GM23338 (cell line): ENCODE data around the gene SIDT2. TPM values are rescaled to one million over a fixed set of nuclear protein-coding genes. Genes with fewer than 3 reads are reported as not detected.

Source experiments
- ATAC-seq: fragments of 200-7000 bp; cut with Tn5 transposase; 3 replicates; pipeline ENCODE4 v1.9.1; 2020
- DNase-seq: peaks from one replicate; pipeline ENCODE4 v3.0.0-alpha.2; 2015; ENCODE audit warnings: low spot score
- H2AFZ ChIP-seq: fragments of 200-600 bp; sonication (generic); 2 replicates; pipeline ENCODE4 v1.8.0; 2016; ENCODE audit warnings: antibody characterized with exemption, mild to moderate bottlenecking, moderate library complexity
- H3F3A ChIP-seq: fragments of 200-600 bp; sonication (generic); replicated peaks from 2 replicates; pipeline ENCODE4 v1.8.0; 2017; ENCODE audit warnings: antibody characterized with exemption, mixed run types, low read depth
- H3K27ac ChIP-seq: fragments of 200-600 bp; sonication (generic); 2 replicates; pipeline ENCODE4 v1.6.1; 2016; ENCODE audit warnings: low read depth
- H3K27me3 ChIP-seq: fragments of 200-600 bp; sonication (generic); 2 replicates; pipeline ENCODE4 v1.8.0; 2016; ENCODE audit warnings: mild to moderate bottlenecking, mixed run types, moderate library complexity; ENCODE audit not compliant: insufficient read depth
- H3K36me3 ChIP-seq: fragments of 200-600 bp; sonication (generic); 2 replicates; pipeline ENCODE4 v1.8.0; 2016; ENCODE audit warnings: mild to moderate bottlenecking; ENCODE audit not compliant: insufficient read depth
- H3K4me1 ChIP-seq: fragments of 200-600 bp; sonication (generic); 2 replicates; pipeline ENCODE4 v1.8.0; 2016; ENCODE audit warnings: mild to moderate bottlenecking, moderate library complexity; ENCODE audit not compliant: insufficient read depth
- H3K4me2 ChIP-seq: fragments of 200-600 bp; sonication (generic); 2 replicates; pipeline ENCODE4 v1.7.1; 2017; ENCODE audit warnings: mixed run types
- H3K4me3 ChIP-seq: fragments of 200-600 bp; sonication (generic); 2 replicates; pipeline ENCODE4 v1.6.1; 2016; ENCODE audit warnings: mixed run types
- H3K79me2 ChIP-seq: fragments of 200-600 bp; sonication (generic); replicated peaks from 2 replicates; pipeline ENCODE4 v1.8.0; 2017; ENCODE audit warnings: mild to moderate bottlenecking; ENCODE audit not compliant: insufficient read depth
- H3K9me2 ChIP-seq: fragments of 200-600 bp; sonication (generic); 2 replicates; pipeline ENCODE4 v1.8.0; 2017; ENCODE audit not compliant: insufficient read depth
- H4K20me1 ChIP-seq: fragments of 200-600 bp; sonication (generic); replicated peaks from 2 replicates; pipeline ENCODE4 v1.8.0; 2017; ENCODE audit warnings: mild to moderate bottlenecking; ENCODE audit not compliant: insufficient read depth
- H3K27ac Mint-ChIP-seq: 2 replicates; pipeline ENCODE4 v1.8.0; 2020; ENCODE audit warnings: inconsistent platforms, mild to moderate bottlenecking, moderate library complexity, mixed read lengths
- H3K27me3 Mint-ChIP-seq: 3 replicates; pipeline ENCODE4 v1.8.0; 2022; ENCODE audit warnings: low read depth, mild to moderate bottlenecking, moderate library complexity, mixed read lengths, inconsistent platforms; ENCODE audit not compliant: insufficient read depth, poor library complexity
- H3K36me3 Mint-ChIP-seq: 3 replicates; pipeline ENCODE4 v1.8.0; 2021; ENCODE audit warnings: low read depth, mild to moderate bottlenecking, inconsistent platforms, moderate library complexity, mixed read lengths
- H3K4me1 Mint-ChIP-seq: 3 replicates; pipeline ENCODE4 v1.8.0; 2020; ENCODE audit warnings: mild to moderate bottlenecking, inconsistent platforms, mixed read lengths
- H3K4me3 Mint-ChIP-seq: 3 replicates; pipeline ENCODE4 v1.8.0; 2021; ENCODE audit warnings: moderate library complexity, mild to moderate bottlenecking, inconsistent platforms, mixed read lengths
- H3K9me3 Mint-ChIP-seq: 3 replicates; pipeline ENCODE4 v1.8.0; 2020; ENCODE audit warnings: moderate library complexity, mild to moderate bottlenecking, inconsistent platforms, mixed read lengths
- CREB1 ChIP-seq: fragments of 250-450 bp; sonication (Bioruptor Pico); IDR thresholded peaks from 2 replicates; pipeline ENCODE4 v1.5.0; 2020; ENCODE audit warnings: low read depth, mild to moderate bottlenecking, moderate library complexity
- CTCF ChIP-seq, 2 experiments: fragments of 200-600 bp in 1 of 2; sonication (generic) in 1 of 2; conservative IDR thresholded peaks; 2 replicates each; pipeline versions ENCODE4 v1.5.1 to v1.6.1; 2016 to 2017; ENCODE audit warnings: antibody characterized with exemption in 2 of 2, low read depth in 2 of 2, mild to moderate bottlenecking in 2 of 2, moderate library complexity in 1 of 2
- ETS1 ChIP-seq: IDR thresholded peaks from 2 replicates; pipeline ENCODE4 v1.6.1; 2016; ENCODE audit warnings: antibody characterized with exemption
- EZH2 ChIP-seq: fragments of 200-600 bp; sonication (generic); IDR thresholded peaks from one replicate; pipeline ENCODE4 v1.8.0; 2017; ENCODE audit warnings: antibody characterized with exemption, mild to moderate bottlenecking, low read depth; ENCODE audit not compliant: unreplicated experiment
- EZH2phosphoT487 ChIP-seq: fragments of 200-600 bp; sonication (generic); IDR thresholded peaks from one replicate; pipeline ENCODE4 v1.8.1; 2018; ENCODE audit warnings: antibody characterized with exemption; ENCODE audit not compliant: unreplicated experiment
- JUNB ChIP-seq: IDR thresholded peaks from one replicate; pipeline ENCODE4 v1.6.1; 2016; ENCODE audit warnings: antibody characterized with exemption; ENCODE audit not compliant: unreplicated experiment
- NANOG ChIP-seq: IDR thresholded peaks from 2 replicates; pipeline ENCODE4 v1.6.1; 2016; ENCODE audit warnings: antibody characterized with exemption, borderline replicate concordance
- POLR2AphosphoS5 ChIP-seq: IDR thresholded peaks from 2 replicates; pipeline ENCODE4 v1.6.1; 2016; ENCODE audit warnings: antibody characterized with exemption, low read depth
- REST ChIP-seq: IDR thresholded peaks from one replicate; pipeline ENCODE4 v1.6.1; 2018; ENCODE audit warnings: antibody characterized with exemption; ENCODE audit not compliant: unreplicated experiment
- STAT1 ChIP-seq: IDR thresholded peaks from one replicate; pipeline ENCODE4 v1.6.1; 2016; ENCODE audit warnings: antibody characterized with exemption; ENCODE audit not compliant: unreplicated experiment
- ZNF114 ChIP-seq: fragments of 250-450 bp; sonication (Bioruptor Pico); IDR thresholded peaks from 2 replicates; pipeline ENCODE4 v1.5.0; 2020; ENCODE audit warnings: mild to moderate bottlenecking, moderate library complexity
- ZNF331 ChIP-seq: fragments of 250-450 bp; sonication (Bioruptor Pico); IDR thresholded peaks from 2 replicates; pipeline ENCODE4 v1.5.0; 2020; ENCODE audit warnings: low read depth, mild to moderate bottlenecking, moderate library complexity
- ZNF462 ChIP-seq: fragments of 250-450 bp; sonication (Bioruptor Pico); IDR thresholded peaks from 2 replicates; pipeline ENCODE4 v1.5.0; 2020; ENCODE audit warnings: mild to moderate bottlenecking, moderate library complexity
- polyA plus RNA-seq: library from polyadenylated mRNA; unstranded; fragments of >200 nt; fragmentation: Nextera tagmentation; extraction: Ambion mirVana; gene quantifications from 2 replicates; pipeline ENCODE4 v1.2.1, GENCODE V29; 2016
- total RNA-seq: library from RNA; depleted of rRNA; stranded (reverse); fragments of >200 nt; shearing (Covaris generic); gene quantifications from 2 replicates; pipeline ENCODE4 v1.2.3, GENCODE V29; 2014

SIDT2 gene
- total and polyA plus RNA-seq, 2 experiments from 2014 or later = 7.5 to 12.1 TPM

- H3K9me3 Mint-ChIP-seq = no peaks in the 10 kb centered on the region
- H3K9me2 ChIP-seq = no peaks in the 10 kb centered on the region
- H3K36me3 Mint-ChIP-seq = peaks cover 21% of the 10 kb centered on the region
- no peaks in the 10 kb centered on the region for H3F3A ChIP-seq
- no peaks in the 10 kb centered on the region for H3K4me1 ChIP-seq
- DNase-seq = no peak
- H3K27ac Mint-ChIP-seq = no peak overlapping the region
- H3K4me3 Mint-ChIP-seq = no peak overlapping the region
- ATAC-seq = no peak
- peaks cover 5% of the 10 kb centered on the region for H3K27me3 Mint-ChIP-seq
- H3K4me2 ChIP-seq = no peak overlapping the region
- peaks cover 4% of the 10 kb centered on the region for H4K20me1 ChIP-seq
- no peak overlapping the region for H2AFZ ChIP-seq
- TF ChIP-seq CTCF (conservative IDR thresholded peaks at IDR 0.05; ENCODE audit: low read depth in 2 of 2) (no peak), EZH2 (no peak), STAT1 (no peak), ZNF114 (no peak), JUNB (no peak), NANOG (no peak), REST (no peak), ZNF331 (CRISPR knock-in tag) (no peak), ETS1 (no peak), CREB1 (CRISPR knock-in tag) (no peak), ZNF462 (no peak), POLR2AphosphoS5 (no peak), EZH2phosphoT487 (no peak)
- no peak overlapping the region for H3K27ac ChIP-seq
- H3K36me3 ChIP-seq = 0 out of 2 replicates have a peak, but pooled peaks cover 6% of the 10 kb centered on the region
- no peaks in the 10 kb centered on the region for H3K27me3 ChIP-seq
- no peak overlapping the region for H3K4me3 ChIP-seq
- H3K4me1 Mint-ChIP-seq = no peaks in the 10 kb centered on the region
- H3K79me2 ChIP-seq = no peaks in the 10 kb centered on the region
Observed at GRCh38 chr11:117212697-117213355, 34.3 kb downstream of the SIDT2 start.
